Putamen (tissue), 1 donor: Measurements from ENCODE around the gene ADNP.
"Not testable (repeated sequence)": the region's sequence is repeated elsewhere in the genome, so short reads cannot be mapped to it uniquely, and the experiment has no call there.

ENCODE experiments used
- DNase-seq: peaks from one replicate; pipeline ENCODE4 v3.0.0-alpha.2; 2016; ENCODE audit warnings: low spot score

Gene ADNP

DNA sequence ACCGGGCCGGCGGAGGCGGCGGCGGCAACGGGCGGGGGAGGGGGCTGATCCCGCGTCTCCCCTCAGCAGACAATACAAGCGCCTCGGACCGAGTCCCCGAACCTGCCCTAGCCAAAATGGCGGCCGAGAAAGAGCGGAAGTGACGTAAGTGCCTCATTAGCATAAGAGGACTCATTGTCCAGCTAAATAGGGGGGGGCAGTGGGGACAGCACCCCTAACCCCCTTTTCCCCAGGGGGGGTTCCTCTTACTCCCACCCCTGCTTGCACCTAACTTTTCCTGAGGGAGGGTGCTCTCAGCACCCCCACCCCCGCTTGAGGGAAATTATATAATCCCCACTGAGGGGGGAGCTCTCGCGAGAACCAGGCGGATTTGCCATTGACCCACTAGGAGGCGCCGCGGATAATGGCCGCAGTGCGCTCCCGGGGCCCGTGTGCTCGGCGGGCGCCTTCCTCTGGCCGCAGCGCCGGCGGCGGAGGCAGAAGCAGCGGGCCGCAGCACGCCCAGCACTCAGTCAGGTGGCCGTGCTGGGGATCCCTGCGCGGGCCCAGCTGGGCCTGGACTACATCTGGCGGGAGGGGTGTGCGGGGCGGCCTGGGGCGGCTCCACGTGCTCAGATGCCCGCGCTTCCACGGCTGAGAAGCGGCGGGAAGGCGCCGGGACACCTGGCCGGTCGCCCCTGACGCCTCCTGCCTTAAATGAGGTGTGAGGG, at the start of gene ADNP:
ADNP (minus strand) TSS at position 132 of the 710 bp plus-strand sequence. CDS start 27,441 bp downstream, outside the sequence.
- DNase-seq, result peak; percentile 94

DNA sequence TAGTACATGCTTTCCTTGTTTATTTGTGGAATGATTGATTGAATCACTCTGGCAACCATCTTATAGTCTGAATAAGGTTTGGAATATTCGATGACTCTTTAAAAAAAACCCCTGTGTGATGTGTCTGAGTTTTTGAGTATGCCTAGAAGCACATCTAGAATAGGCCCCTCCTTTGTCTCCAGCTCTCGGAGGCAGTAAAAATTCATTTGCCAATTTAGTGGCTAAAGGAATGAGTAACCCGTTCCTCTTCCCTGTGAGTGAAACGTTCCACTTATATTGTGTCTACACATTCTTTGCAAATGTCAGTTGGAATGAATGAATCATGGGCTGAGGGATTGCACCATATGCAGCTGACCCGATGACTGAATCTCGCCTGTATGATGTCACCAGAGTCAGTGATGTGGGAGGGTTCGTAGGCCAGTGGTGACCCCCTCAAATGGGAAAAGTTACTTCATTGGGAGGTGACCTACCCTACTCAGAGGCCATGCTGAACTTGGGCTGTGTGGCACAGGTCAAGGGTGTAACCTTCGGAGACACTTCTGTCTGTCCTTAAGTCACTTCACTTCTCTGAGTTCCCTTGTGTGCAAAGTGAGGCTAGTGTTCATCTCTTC, 48.9 kb upstream of the ADNP start:
- DNase-seq, result no peak

DNA sequence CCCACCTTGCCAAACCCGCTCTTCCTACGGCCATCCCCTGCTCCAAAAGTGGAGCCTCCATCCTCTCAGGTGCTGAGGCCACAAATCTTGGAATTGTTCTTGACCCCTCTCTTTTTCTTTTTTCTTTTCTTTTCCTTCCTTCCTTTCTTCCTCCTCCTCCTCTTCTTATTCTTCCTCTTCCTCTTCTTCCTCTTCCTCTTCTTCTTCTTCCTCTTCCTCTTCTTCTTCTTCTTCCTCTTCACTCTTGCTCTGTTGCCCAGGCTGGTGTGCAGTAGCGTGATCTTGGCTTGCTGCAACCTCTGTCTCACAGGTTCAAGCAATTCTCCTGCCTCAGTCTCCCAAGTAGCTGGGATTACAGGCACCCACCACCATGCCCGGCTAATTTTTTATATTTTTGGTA, 47.3 kb upstream of the ADNP start:
- DNase-seq, result not testable (repeated sequence)

DNA sequence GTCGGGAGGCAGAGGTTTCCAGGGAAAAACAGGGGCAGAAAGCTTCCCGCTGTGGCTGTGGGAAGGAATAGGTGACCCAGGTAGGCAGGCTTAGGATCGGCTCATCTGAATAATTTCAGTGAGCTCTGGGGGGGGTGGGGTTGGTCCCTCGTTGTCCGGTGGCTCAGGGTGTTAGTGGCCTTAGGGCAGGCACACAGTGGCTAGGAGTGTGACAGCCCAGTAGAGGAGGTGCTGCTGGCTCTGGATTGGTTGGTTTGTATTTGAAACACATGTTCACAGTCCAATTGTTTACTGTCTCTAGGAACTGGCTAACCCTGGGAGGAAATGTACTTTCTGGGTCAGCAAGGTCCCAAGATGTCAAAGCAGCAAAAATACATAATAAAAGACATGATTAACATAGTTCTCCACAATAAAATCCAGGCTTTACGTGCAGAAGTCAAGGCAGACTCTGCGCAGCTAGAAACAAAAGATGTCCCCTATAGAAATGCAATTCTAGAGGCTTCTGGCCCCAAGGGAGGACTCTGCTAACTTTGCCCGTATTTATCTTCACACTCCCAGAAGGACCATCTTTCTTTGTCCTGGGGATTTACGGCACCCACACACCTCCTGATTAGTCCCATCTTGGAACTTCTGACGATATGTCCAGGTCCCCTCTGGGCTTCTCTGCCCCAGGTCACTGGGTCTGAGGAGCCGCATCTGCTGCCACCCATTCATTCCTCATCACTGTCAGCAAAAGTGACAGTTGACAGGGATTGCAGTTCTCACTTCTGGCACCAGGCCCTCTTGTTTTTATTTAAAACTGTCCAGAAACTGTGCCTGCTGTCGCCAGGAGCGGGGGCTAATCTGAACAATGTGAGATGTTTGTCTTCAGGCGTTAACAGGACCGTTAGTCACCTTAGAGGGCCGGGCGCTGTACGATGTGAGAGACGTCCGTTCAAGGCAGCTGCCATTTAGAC, 46.1 kb upstream of the ADNP start:
- DNase-seq, result no peak

DNA sequence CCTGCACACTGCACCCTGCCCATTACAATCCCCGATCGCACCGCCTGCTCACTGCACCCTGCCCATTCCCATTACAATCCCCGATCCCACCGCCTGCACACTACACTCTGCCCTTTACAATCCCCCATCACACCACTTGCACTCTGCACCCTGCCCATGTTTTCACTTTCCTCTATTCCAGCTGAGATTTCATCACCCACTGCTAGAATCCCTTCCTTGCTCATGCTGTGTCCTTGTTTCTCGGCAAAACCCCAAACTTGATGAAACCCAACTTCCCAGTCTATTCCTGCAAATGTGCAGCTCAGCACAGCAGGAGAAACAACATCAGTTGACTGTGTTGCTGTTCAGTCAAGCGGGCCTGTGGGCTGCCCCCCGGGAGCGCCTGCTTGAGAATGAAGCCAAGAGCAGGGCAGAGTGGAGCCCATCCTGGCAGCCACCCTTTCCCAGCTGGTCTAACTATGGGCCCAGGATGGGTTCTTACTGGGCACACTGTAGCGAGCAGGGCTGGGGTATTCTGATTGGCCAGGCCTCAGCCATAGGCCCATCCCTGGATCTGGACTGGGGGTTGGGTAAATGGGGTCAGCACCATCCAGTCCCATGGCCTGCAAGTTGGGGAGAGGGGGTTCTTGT, 44.6 kb upstream of the ADNP start:
- no peak for DNase-seq

DNA sequence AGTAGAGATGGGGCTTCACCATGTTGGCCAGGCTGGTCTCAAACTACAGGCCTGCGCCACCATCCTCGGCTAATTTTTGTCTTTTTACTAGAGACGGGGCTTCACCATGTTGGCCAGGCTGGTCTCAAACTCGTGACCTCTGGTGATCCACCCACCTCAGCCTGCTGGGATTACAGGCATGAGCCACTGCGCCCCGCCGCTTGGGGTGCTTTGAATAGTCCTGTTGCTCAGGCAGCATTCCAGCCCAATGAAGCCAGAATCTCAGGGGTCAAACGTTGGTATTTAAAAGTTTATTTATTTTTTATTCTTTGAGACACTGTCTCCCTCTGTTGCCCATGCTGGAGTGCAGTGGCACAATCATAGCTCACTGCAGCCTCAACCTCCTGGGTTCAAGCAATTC, 38.7 kb upstream of the ADNP start:
- DNase-seq, result no peak

DNA sequence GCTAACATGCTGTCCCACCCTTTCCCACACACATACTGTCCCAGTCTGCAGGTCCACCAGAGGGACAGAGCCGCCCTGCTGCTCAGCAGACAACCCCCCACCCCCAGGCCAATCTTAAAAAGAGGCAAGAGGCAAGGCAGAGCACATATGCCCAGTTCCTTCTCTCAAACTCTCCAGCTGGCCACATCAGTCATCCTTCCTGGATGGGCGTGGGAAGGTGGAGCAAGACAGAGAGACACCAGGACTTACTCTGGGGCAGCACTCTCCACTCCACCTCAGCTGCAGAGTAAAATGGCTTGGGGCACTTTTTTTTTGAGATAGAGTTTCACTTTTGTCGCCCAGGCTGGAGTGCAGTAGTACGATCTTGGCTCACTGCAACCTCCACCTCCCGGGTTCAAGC, 38.2 kb upstream of the ADNP start:
- DNase-seq, result no peak

DNA sequence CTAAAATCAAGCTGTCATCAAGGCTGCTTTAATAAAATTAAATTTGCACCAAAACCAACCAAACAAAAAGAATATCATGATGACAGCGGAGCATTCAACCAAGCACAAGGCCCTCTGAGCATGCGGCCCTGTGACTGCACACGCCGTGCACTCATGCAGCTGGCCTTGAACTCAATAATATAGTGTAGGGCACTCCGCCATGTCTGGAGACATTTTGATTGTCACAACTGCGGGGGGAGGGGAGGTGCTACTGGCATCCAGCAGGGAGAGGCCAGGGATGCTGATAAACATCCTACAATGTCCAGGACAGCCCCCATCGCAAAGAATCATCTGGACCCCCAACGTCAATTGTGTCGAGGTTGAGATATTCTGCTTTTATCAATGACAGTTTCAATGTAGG, 37.1 kb upstream of the ADNP start:
- no peak for DNase-seq

DNA sequence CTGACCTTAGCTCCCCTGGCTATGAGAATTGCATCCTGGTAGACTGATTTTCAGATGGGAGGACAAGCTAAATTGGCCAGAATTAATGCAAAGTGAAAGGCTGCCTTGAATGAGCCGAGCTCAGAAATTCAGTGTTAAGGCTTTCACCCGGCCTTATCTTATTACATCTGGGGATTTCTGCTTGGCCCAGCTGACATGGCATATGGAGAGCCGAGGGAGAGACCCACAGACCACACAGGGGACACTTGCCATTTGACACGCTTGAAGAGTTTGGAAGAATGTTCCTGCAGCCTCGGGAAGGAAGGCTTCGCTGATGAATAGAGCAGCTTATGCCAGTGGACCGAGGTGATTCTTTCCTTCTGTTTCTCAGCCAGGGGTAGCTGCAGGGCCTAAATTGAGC, 36.3 kb upstream of the ADNP start:
- no peak for DNase-seq

DNA sequence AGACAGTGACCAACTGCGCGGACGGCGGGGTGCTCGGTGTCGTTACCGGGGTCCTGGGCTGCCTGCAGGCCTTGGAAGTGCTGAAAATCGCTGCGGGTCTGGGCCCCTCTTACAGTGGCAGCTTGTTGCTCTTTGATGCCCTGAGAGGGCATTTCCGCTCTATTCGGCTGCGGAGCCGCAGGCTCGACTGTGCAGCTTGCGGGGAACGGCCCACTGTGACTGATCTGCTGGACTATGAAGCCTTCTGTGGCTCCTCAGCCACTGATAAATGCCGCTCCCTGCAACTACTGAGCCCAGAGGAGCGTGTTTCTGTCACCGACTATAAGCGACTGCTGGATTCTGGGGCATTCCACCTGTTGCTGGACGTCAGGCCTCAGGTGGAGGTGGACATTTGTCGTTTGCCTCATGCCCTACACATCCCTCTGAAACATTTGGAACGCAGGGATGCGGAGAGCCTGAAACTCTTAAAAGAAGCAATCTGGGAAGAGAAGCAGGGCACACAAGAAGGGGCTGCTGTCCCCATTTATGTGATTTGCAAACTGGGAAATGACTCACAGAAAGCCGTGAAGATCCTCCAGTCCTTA, 28.4 kb upstream of the ADNP start:
- DNase-seq, result no peak

DNA sequence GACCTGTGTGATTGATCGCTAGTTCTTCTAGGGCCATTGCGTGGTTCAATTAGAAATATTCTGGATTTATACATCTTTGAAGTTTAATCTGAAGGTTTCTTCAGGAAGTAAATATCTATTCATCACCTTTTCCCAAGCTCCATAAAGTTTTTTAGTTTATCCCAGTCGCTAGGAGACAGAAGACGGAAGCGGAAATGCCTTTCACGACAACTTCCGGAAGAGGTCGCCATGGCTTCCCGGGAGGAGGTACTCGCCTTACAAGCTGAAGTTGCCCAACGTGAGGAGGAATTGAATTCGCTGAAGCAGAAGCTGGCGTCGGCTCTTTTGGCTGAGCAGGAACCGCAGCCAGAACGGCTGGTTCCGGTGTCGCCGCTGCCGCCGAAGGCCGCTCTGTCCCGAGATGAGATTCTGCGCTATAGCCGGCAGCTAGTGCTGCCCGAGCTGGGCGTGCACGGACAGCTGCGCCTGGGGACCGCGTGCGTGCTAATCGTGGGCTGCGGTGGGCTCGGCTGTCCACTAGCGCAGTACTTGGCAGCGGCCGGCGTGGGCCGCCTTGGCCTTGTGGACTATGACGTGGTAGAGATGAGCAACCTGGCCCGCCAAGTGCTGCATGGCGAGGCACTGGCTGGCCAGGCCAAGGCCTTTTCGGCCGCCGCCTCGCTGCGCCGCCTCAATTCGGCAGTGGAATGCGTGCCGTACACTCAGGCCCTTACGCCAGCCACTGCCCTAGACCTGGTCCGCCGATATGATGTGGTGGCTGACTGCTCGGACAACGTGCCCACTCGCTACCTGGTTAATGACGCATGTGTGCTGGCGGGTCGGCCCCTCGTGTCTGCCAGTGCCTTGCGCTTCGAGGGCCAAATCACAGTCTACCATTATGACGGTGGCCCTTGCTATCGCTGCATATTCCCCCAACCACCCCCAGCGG, 27.6 kb upstream of the ADNP start, which contains the start of gene MOCS3:
MOCS3 (plus strand) TSS at position 204 of the 928 bp plus-strand sequence; CDS start at position 229, 25 bp downstream.
- DNase-seq, result peak; percentile 90

DNA sequence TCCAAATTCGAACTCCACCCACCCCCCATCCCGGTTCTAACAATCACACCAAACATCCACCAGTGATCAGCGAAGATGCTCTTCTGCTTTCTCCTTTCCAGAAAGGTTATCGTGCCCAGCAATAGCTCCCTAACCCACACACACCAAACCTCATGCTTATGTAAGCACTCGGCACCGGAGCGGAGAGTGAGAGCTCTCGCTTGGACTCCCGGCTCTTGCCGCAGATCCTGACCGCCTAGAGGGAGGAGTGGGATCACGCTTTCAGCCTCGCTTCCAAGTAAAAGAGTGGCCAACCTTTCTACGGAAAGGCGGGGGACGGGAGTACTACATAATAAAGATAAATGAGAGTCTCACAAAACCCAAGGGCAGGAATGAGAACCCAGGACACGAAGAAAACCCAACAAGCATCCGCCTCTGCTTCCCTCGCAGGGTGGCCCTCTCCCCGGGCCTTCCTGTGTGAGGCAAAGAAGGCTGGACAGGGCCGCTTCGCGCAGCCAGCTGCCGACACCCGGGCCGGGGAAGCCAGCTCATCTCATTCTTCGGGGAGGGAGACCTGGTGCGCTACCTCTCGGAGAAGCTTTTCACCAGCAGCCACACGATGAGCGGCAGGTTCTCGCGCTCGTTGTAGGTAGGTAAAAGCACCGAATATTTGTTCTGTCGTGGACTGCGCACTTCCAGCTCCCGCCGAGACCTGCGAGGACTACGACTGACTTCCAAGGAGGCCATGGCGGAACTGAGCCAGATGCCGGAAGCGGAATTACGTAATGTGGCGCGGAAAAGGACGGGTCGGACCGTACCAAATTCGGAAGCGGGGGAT, 26.8 kb upstream of the ADNP start, which contains the start of gene DPM1:
DPM1 (minus strand) TSS at position 735 of the 817 bp plus-strand sequence; CDS start at position 726, 9 bp downstream.
- DNase-seq, result peak; percentile 91

DNA sequence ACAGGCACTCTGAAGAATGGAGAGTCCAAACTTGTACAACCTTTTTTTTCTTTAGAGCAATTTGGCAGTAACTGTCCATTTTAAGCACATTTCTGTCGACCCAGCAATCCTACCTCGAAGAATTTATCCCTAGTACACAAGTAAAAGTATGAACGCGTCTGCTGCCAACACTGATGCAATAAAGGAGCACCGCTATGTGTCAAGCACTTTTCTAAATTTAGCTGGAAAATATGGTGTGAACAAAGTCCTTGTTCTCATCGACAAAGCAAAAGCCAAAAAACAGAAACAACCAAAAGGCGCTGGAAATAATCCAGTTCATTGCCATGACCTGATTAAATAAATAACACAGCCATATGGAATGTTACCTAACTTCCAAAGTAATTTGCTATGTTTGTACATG, 26.0 kb upstream of the ADNP start:
- DNase-seq, result no peak

DNA sequence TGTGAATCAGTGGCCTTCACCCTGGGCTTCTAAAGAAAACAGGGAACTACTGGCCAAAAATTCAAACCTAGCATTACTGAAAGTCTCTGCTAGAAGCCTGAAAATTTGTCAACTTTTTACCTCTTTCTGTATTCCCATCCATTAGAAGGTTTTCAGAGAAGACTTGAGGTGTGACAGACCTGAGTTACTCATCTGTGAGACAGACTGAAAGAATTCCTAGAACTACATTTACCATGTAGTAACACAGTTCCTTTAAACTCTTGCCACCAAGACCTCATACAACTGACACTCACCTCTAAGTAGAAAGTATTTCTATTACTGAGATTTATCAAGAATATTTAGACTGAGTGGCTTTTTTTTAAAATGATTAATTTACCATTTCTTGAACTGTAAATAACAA, 22.6 kb upstream of the ADNP start:
- DNase-seq, result no peak

DNA sequence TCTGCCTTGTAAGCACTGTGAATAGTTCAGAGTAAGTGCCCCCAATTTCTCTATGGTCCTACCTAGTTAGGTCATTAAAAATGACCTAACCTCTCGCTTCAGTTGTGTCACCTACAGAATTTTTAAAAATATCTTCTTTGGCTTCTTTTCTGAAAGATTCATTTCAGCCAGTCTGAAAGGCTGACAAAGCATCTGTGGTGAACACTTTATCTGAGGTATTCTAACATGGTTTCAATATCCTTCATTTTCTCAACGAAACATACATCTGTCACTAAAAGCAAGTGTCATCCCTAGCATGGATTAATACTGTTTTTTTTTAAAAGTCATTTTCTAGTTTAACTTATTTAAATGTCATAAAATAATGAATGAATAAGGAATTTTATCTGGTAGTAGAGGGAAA, 22.0 kb upstream of the ADNP start:
- DNase-seq, result no peak

DNA sequence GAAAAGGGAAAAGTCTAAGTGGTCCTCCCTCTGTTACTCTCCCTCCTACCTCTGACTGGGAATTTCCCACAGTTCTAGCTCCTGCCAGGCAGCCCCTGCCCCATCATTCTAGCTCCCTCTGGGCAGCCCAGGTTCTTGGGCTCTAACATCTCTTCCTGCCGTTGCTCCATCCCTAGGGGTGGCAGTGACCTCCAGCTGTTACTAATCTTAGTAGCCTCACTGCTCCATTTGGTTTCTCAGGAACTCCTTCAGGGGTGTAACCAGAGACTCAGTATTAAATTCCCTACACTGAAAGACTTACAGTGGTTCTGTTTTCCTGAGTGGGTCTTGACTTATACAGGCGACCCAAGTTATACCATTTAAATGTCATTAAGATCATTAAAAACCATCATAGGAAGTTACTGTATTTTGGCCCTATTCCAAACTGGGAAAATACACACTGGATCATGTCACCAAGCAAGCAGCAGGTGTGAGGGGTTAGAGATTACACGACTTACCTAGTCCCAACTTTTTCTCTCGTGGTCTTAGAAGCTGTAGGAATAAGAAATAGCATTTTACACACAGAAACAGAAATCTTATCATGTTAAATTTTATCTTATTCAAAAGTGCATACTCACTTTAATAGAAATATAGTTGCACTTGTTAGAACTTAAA, 17.0 kb upstream of the ADNP start:
- no peak for DNase-seq

DNA sequence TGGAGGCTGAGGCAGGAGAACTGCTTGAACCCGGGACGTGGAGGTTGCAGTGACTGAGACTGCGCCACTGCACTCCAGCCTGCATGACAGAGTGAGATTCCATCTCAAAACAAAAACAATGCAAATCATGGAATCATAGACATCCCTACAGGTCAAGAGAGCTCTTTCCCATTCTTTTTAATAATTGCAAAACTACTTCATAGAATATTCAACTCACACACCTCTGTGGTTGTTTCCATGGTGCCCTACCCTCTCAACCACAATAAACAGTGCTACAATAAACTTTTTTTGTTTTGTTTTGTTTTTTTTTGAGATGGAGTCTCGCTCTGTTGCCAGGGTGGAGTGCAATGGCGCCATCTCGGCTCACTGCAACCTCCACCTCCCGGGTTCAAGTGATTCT, 11.8 kb upstream of the ADNP start:
- DNase-seq, result no peak

DNA sequence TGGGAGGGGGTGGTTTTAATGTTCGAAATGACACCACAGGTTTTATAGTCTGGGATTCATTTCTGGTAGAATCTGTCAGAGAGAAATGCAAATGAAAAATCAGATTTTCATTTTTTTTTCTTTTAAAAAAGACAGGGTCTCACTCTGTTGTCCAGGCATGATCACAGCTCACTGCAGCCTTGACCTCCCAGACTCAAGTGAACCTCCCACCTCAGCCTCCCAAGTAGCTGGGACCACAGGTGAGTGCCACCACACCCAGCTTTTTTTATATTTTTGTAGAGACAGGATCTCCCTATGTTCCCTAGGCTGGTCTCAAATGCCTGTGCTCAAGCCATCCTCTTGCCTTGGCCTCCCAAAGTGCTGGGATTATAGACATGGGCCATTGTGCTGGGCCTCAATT, 2.4 kb upstream of the ADNP start:
- DNase-seq, result no peak

DNA sequence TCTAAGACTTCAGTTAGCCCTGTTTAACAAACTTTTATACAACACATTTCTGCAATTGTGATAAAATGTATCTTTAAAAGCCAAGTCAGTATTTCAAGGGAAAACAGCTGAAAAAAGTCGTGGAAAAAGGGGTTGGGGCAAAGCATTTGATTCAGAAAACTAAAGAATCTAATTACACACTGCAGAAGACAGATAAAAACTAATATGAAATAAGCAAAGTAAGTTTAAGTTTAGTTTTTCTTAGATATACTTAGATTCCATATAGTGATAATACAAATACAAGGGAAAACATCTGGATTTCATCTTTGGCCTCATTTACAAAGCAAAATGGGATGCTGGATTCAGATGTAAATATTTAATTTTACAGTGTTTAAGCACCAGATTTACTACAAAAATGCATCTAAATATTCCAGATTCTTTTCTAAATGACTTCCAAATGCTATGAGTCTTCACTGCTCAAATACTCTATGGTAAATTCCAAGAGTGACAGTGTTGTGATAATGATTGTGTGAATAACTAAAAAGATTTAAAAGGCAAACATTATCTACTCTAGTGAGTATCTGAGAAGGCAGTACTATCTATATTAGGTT, 1.5 kb upstream of the ADNP start:
- no peak for DNase-seq
